Measurements from ENCODE around the gene MEGF10. TPM values are rescaled to one million over a fixed set of nuclear protein-coding genes. Genes with fewer than 3 reads are reported as not detected.

Gene MEGF10
- total RNA-seq, 2 experiments from 2014 or later, result not detected

DNA sequence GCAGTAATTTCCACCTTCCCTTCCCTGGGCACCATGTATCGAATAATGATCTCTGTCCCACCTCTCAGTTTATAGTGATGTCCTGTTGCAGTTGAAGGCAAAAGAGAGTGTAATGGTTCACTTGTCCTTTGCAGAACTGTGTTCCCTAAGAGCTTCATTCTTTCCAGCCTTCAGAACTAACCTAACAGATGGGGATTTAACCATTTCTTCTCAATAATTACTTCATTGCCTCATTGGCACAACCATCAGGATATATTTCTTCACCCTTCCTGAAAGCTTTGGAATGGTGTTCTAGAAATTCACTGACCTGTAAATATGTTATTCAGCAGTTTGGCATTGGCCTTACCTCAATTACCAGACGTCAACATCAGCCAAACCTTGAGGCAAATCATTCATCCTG is 142.9 kb downstream of the MEGF10 start:
- no TSS peak for BruUV-seq (replicated peaks)
- H4K20me1 ChIP-seq (ENCODE audit: insufficient read depth, low read length), result no peaks in the 10 kb centered on the region
- ChIA-PET POLR2A (no interaction called here), CTCF (ENCODE audit: unreplicated experiment) (no interaction called here)
- intact Hi-C loops (cut with micrococcal nuclease; ENCODE audit: unreplicated experiment), result no loop called here
- no peaks in the 10 kb centered on the region for H3K4me1 ChIP-seq (ENCODE audit: insufficient read depth, low read length, poor library complexity, severe bottlenecking)
- TF ChIP-seq CTCF (conservative IDR thresholded peaks at IDR 0.05; ENCODE audit: low read length), result no peak
- no peak for TF ChIP-seq EZH2phosphoT487 (IDR thresholded peaks at IDR 0.05; ENCODE audit: borderline replicate concordance, low read depth, low read length)
- H2AFZ ChIP-seq (ENCODE audit: low read length), result no peak overlapping the region
- H3K27ac ChIP-seq (ENCODE audit: low read depth, low read length, poor library complexity, severe bottlenecking), result no peak overlapping the region
- no peak overlapping the region for H3K4me2 ChIP-seq (ENCODE audit: low read length)
- no peaks in the 10 kb centered on the region for H3K9me3 ChIP-seq (ENCODE audit: low read length)
- no peaks in the 10 kb centered on the region for H3K36me3 ChIP-seq (ENCODE audit: insufficient read depth, low read length)
- no peaks in the 10 kb centered on the region for H3K79me2 ChIP-seq (ENCODE audit: insufficient read depth, low read depth, low read length)
- no peak for DNase-seq (ENCODE audit: low spot score)
- H3K4me3 ChIP-seq (ENCODE audit: low read depth, low read length, poor library complexity, severe bottlenecking), result no peak overlapping the region
- no peaks in the 10 kb centered on the region for H3K9me2 ChIP-seq (ENCODE audit: insufficient read depth, low read length)

DNA sequence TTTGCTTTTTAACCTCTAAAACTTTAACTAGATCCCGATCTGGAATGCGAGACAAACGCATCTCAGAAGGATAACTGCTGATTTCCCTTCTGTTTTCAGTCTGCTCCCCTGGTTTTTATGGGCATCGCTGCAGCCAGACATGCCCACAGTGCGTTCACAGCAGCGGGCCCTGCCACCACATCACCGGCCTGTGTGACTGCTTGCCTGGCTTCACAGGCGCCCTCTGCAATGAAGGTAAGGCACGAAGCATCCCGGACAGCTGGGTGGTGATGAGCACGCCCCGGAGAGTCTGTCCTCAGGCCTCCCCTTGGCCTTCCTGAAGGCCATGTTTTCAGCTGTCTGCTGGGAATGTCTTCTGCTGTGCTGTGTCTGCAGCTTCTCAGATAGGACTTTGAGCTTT is 144.0 kb downstream of the MEGF10 start:
- intact Hi-C loops (cut with micrococcal nuclease; ENCODE audit: unreplicated experiment), result no loop called here

GRCh38 chr5:127435821-127436220 is 145.2 kb downstream of the MEGF10 start:
- Histone ChIP-seq H3K4me3 (ENCODE audit: low read depth, low read length, poor library complexity, severe bottlenecking) (no peak overlapping the region), H2AFZ (ENCODE audit: low read length) (no peak overlapping the region), H3K9me2 (ENCODE audit: insufficient read depth, low read length) (no peaks in the 10 kb centered on the region), H3K4me1 (ENCODE audit: insufficient read depth, low read length, poor library complexity, severe bottlenecking) (no peaks in the 10 kb centered on the region), H3K4me2 (ENCODE audit: low read length) (no peak overlapping the region), H3K36me3 (ENCODE audit: insufficient read depth, low read length) (no peaks in the 10 kb centered on the region), H3K9me3 (ENCODE audit: low read length) (no peaks in the 10 kb centered on the region), H3K27ac (ENCODE audit: low read depth, low read length, poor library complexity, severe bottlenecking) (no peak overlapping the region), H4K20me1 (ENCODE audit: insufficient read depth, low read length) (no peaks in the 10 kb centered on the region), H3K79me2 (ENCODE audit: insufficient read depth, low read depth, low read length) (no peaks in the 10 kb centered on the region)
- no peak for TF ChIP-seq EZH2phosphoT487 (IDR thresholded peaks at IDR 0.05; ENCODE audit: borderline replicate concordance, low read depth, low read length)
- TF ChIP-seq CTCF (conservative IDR thresholded peaks at IDR 0.05; ENCODE audit: low read length), result no peak
- ChIA-PET POLR2A (no interaction called here), CTCF (ENCODE audit: unreplicated experiment) (no interaction called here)
- intact Hi-C loops (cut with micrococcal nuclease; ENCODE audit: unreplicated experiment), result no loop called here
- BruUV-seq (replicated peaks), result no TSS peak
- DNase-seq (ENCODE audit: low spot score), result no peak

More for the DNA sequence above, 144.0 kb downstream of the MEGF10 start:
- Histone ChIP-seq H3K4me3 (ENCODE audit: low read depth, low read length, poor library complexity, severe bottlenecking) (no peak overlapping the region), H4K20me1 (ENCODE audit: insufficient read depth, low read length) (no peaks in the 10 kb centered on the region), H3K9me2 (ENCODE audit: insufficient read depth, low read length) (no peaks in the 10 kb centered on the region), H3K4me1 (ENCODE audit: insufficient read depth, low read length, poor library complexity, severe bottlenecking) (no peaks in the 10 kb centered on the region), H3K27ac (ENCODE audit: low read depth, low read length, poor library complexity, severe bottlenecking) (no peak overlapping the region), H2AFZ (ENCODE audit: low read length) (no peak overlapping the region), H3K4me2 (ENCODE audit: low read length) (no peak overlapping the region), H3K9me3 (ENCODE audit: low read length) (no peaks in the 10 kb centered on the region), H3K79me2 (ENCODE audit: insufficient read depth, low read depth, low read length) (no peaks in the 10 kb centered on the region), H3K36me3 (ENCODE audit: insufficient read depth, low read length) (no peaks in the 10 kb centered on the region)
- CTCF ChIA-PET (ENCODE audit: unreplicated experiment), result no interaction called here
- POLR2A ChIA-PET, result no interaction called here
- no peak for TF ChIP-seq CTCF (conservative IDR thresholded peaks at IDR 0.05; ENCODE audit: low read length)
- no peak for TF ChIP-seq EZH2phosphoT487 (IDR thresholded peaks at IDR 0.05; ENCODE audit: borderline replicate concordance, low read depth, low read length)
- DNase-seq (ENCODE audit: low spot score), result no peak
- no TSS peak for BruUV-seq (replicated peaks)

All from OCI-LY7 (cell line).